Chondrocyte (in vitro differentiated cells): ENCODE measurements around the gene SAMD8. TPM values are rescaled to one million over a fixed set of nuclear protein-coding genes. Genes with fewer than 3 reads are reported as not detected.
A peak's percentile ranks its signal among the peaks of the same experiment; 100 is the strongest.

Source experiments
- DNase-seq: peaks from one replicate; pipeline ENCODE4 v3.0.0; 2021; ENCODE audit warnings: mixed read lengths, low spot score
- H3K27ac Mint-ChIP-seq: one replicate; pipeline ENCODE4 v1.8.0; 2021; ENCODE audit warnings: mild to moderate bottlenecking, moderate library complexity, mixed read lengths; ENCODE audit not compliant: unreplicated experiment
- H3K27me3 Mint-ChIP-seq: 2 replicates; pipeline ENCODE4 v1.8.0; 2021; ENCODE audit warnings: low read depth, mixed read lengths
- H3K36me3 Mint-ChIP-seq: 2 replicates; pipeline ENCODE4 v1.8.0; 2021; ENCODE audit warnings: low read depth, mixed read lengths
- H3K4me1 Mint-ChIP-seq: 2 replicates; pipeline ENCODE4 v1.8.0; 2021; ENCODE audit warnings: low read depth, mild to moderate bottlenecking, mixed read lengths
- H3K4me3 Mint-ChIP-seq: one replicate; pipeline ENCODE4 v1.8.0; 2021; ENCODE audit warnings: mild to moderate bottlenecking, moderate library complexity, mixed read lengths; ENCODE audit not compliant: unreplicated experiment
- H3K9me3 Mint-ChIP-seq: 2 replicates; pipeline ENCODE4 v1.8.0; 2021; ENCODE audit warnings: low read depth, mixed read lengths
- CTCF ChIP-seq: fragments of 200-600 bp; sonication (generic); IDR thresholded peaks from 2 replicates; pipeline ENCODE4 v1.5.0; 2021; ENCODE audit warnings: antibody characterized with exemption, mild to moderate bottlenecking, moderate library complexity
- total RNA-seq: library from RNA; stranded (reverse); gene quantifications from 3 replicates; pipeline ENCODE4 v1.2.1, GENCODE V29; 2021

Gene SAMD8
- total RNA-seq, 1 donor from 2014 or later, result 24.7 TPM

GRCh38 chr10:75099952-75100763, 11.3 kb upstream of the SAMD8 start:
- no peaks in the 10 kb centered on the region for H3K36me3 Mint-ChIP-seq
- H3K4me3 Mint-ChIP-seq, result no peak overlapping the region
- H3K4me1 Mint-ChIP-seq, result peaks cover 5% of the 10 kb centered on the region
- DNase-seq, result no peak
- TF ChIP-seq CTCF, result peak; percentile 98
- no peaks in the 10 kb centered on the region for H3K9me3 Mint-ChIP-seq
- H3K27me3 Mint-ChIP-seq, result no peaks in the 10 kb centered on the region
- no peak overlapping the region for H3K27ac Mint-ChIP-seq

GRCh38 chr10:75100764-75101291, 10.6 kb upstream of the SAMD8 start:
- Mint-ChIP-seq H3K4me3 (no peak overlapping the region), H3K4me1 (peaks cover 5% of the 10 kb centered on the region), H3K27ac (no peak overlapping the region), H3K36me3 (no peaks in the 10 kb centered on the region), H3K27me3 (no peaks in the 10 kb centered on the region), H3K9me3 (no peaks in the 10 kb centered on the region)
- DNase-seq, result no peak
- TF ChIP-seq CTCF, result no peak

GRCh38 chr10:75101416-75102251, 9.8 kb upstream of the SAMD8 start:
- Mint-ChIP-seq H3K4me1 (peaks cover 5% of the 10 kb centered on the region), H3K4me3 (no peak overlapping the region), H3K27ac (no peak overlapping the region), H3K36me3 (no peaks in the 10 kb centered on the region), H3K9me3 (no peaks in the 10 kb centered on the region), H3K27me3 (no peaks in the 10 kb centered on the region)
- no peak for DNase-seq
- no peak for TF ChIP-seq CTCF

- H3K27me3 Mint-ChIP-seq, result no peaks in the 10 kb centered on the region
- no peaks in the 10 kb centered on the region for H3K36me3 Mint-ChIP-seq
- H3K27ac Mint-ChIP-seq, result no peak overlapping the region
- no peak for DNase-seq
- H3K4me3 Mint-ChIP-seq, result no peak overlapping the region
- peaks cover 5% of the 10 kb centered on the region for H3K4me1 Mint-ChIP-seq
- no peak for TF ChIP-seq CTCF
- no peaks in the 10 kb centered on the region for H3K9me3 Mint-ChIP-seq
Observed at GRCh38 chr10:75102830-75103673, 8.4 kb upstream of the SAMD8 start.
